SK-N-SH (cell line): Measurements from ENCODE around the gene CCDC152. TPM values are rescaled to one million over a fixed set of nuclear protein-coding genes. Genes with fewer than 3 reads are reported as not detected.

Source experiments
- CTCF ChIA-PET: fragments of 300-600, 350-600 bp; formaldehyde crosslinking; extraction: SDS; loops from one replicate; lab custom pipeline; 2021; lab: Yijun Ruan, JAX
- POLR2A ChIA-PET: fragments of 350-600 bp; sonication (Branson Sonifier 250); formaldehyde crosslinking; extraction: SDS; loops from one replicate; lab custom pipeline; 2020; ENCODE audit warnings: antibody characterized with exemption, inconsistent platforms; lab: Yijun Ruan, JAX
- DNase-seq: peaks from one replicate; pipeline ENCODE4 v3.0.0; 2012
- H2AFZ ChIP-seq: fragments of 200-600 bp; sonication (generic); 2 replicates; pipeline ENCODE4 v1.8.1; 2016; ENCODE audit warnings: antibody characterized with exemption, mild to moderate bottlenecking, low read depth
- H3F3A ChIP-seq: fragments of 200-600 bp; sonication (generic); replicated peaks from 2 replicates; pipeline ENCODE3; 2016; ENCODE audit warnings: antibody characterized with exemption, mild to moderate bottlenecking; ENCODE audit not compliant: insufficient read depth
- H3K27ac ChIP-seq, 2 experiments: fragments of 200-500 bp in 1 of 2; fragments of 200-600 bp in 1 of 2; sonication (Bioruptor generic) in 1 of 2; sonication (generic), shearing (Covaris generic) in 1 of 2; 2 replicates each; pipeline versions ENCODE4 v1.5.1 to v1.6.1; 2014 to 2016; ENCODE audit warnings: low read depth in 2 of 2, inconsistent platforms in 1 of 2, low read length in 1 of 2, mild to moderate bottlenecking in 1 of 2, mixed read lengths in 1 of 2
- H3K27me3 ChIP-seq: fragments of 200-600 bp; sonication (generic), shearing (Covaris generic); 2 replicates; pipeline ENCODE4 v1.6.1; 2016; ENCODE audit warnings: mixed run types; ENCODE audit not compliant: insufficient read depth
- H3K36me3 ChIP-seq, 2 experiments: fragments of 200-500 bp in 1 of 2; fragments of 200-600 bp in 1 of 2; sonication (Bioruptor generic) in 1 of 2; sonication (generic) in 1 of 2; replicated peaks in 1 of 2; 2 replicates each; pipeline versions ENCODE3 to v1.5.1; 2014 to 2016; ENCODE audit warnings: low read length in 1 of 2, mild to moderate bottlenecking in 1 of 2; ENCODE audit not compliant: insufficient read depth in 2 of 2, control insufficient read depth in 1 of 2
- H3K4me1 ChIP-seq, 2 experiments: fragments of 200-500 bp in 1 of 2; fragments of 200-600 bp in 1 of 2; sonication (Bioruptor generic) in 1 of 2; sonication (generic), shearing (Covaris generic) in 1 of 2; 2 replicates each; pipeline versions ENCODE4 v1.5.1 to v1.6.1; 2014 to 2016; ENCODE audit warnings: low read depth in 1 of 2, low read length in 1 of 2, mixed run types in 1 of 2; ENCODE audit not compliant: insufficient read depth in 2 of 2, control insufficient read depth in 1 of 2
- H3K4me2 ChIP-seq: fragments of 200-600 bp; sonication (generic), shearing (Covaris generic); 2 replicates; pipeline ENCODE4 v1.6.1; 2017; ENCODE audit warnings: mixed run types
- H3K4me3 ChIP-seq, 2 experiments: fragments of 200-500 bp in 1 of 2; fragments of 200-600 bp in 1 of 2; sonication (Bioruptor generic) in 1 of 2; sonication (generic), shearing (Covaris generic) in 1 of 2; 2 replicates each; pipeline versions ENCODE4 v1.5.1 to v1.8.1; 2014 to 2016; ENCODE audit warnings: low read depth in 2 of 2, inconsistent platforms in 1 of 2, low read length in 1 of 2, mild to moderate bottlenecking in 1 of 2, mixed read lengths in 1 of 2, moderate library complexity in 1 of 2
- H3K79me2 ChIP-seq: fragments of 200-600 bp; sonication (generic); 2 replicates; pipeline ENCODE4 v1.8.1; 2017; ENCODE audit warnings: mild to moderate bottlenecking; ENCODE audit not compliant: insufficient read depth
- H3K9ac ChIP-seq: fragments of 200-600 bp; sonication (generic); 2 replicates; pipeline ENCODE4 v1.6.1; 2017; ENCODE audit warnings: mixed run types
- H3K9me2 ChIP-seq: fragments of 200-600 bp; sonication (generic); 2 replicates; pipeline ENCODE4 v1.6.1; 2017; ENCODE audit warnings: mixed run types
- H3K9me3 ChIP-seq: fragments of 200-600 bp; sonication (generic); 2 replicates; pipeline ENCODE4 v1.6.1; 2017; ENCODE audit warnings: mixed run types, mild to moderate bottlenecking, moderate library complexity
- H4K20me1 ChIP-seq: fragments of 200-600 bp; sonication (generic); 2 replicates; pipeline ENCODE4 v1.6.1; 2017; ENCODE audit warnings: mild to moderate bottlenecking, mixed run types; ENCODE audit not compliant: insufficient read depth
- CHD2 ChIP-seq: fragments of 150-350 bp; IDR thresholded peaks from 2 replicates; pipeline ENCODE4 v1.6.1; 2018; ENCODE audit warnings: low read length; ENCODE audit not compliant: partially characterized antibody
- CTCF ChIP-seq: fragments of 200-600 bp; sonication (generic); IDR thresholded peaks from 2 replicates; pipeline ENCODE4 v1.6.1; 2017; ENCODE audit warnings: antibody characterized with exemption, mild to moderate bottlenecking, moderate library complexity
- FOSL2 ChIP-seq: IDR thresholded peaks from 2 replicates; pipeline ENCODE4 v1.4.0; 2012; ENCODE audit warnings: low read depth, mild to moderate bottlenecking, moderate library complexity, borderline replicate concordance
- FOXM1 ChIP-seq: IDR thresholded peaks from 2 replicates; pipeline ENCODE4 v1.4.0; 2012; ENCODE audit warnings: low read depth, mild to moderate bottlenecking
- IRF3 ChIP-seq: fragments of 150-350 bp; IDR thresholded peaks from 2 replicates; pipeline ENCODE4 v1.6.1; 2016; ENCODE audit warnings: mild to moderate bottlenecking, low read depth, low read length
- JUND ChIP-seq: IDR thresholded peaks from 2 replicates; pipeline ENCODE4 v1.4.0; 2012
- MAX ChIP-seq: IDR thresholded peaks from 2 replicates; pipeline ENCODE4 v1.4.0; 2012; ENCODE audit warnings: low read depth
- MEF2A ChIP-seq: IDR thresholded peaks from 2 replicates; pipeline ENCODE4 v1.4.0; 2012; ENCODE audit warnings: low read depth, borderline replicate concordance
- NFIC ChIP-seq: IDR thresholded peaks from 2 replicates; pipeline ENCODE4 v1.4.0; 2012; ENCODE audit warnings: borderline replicate concordance
- NRF1 ChIP-seq: IDR thresholded peaks from 2 replicates; pipeline ENCODE4 v1.6.1; 2012; ENCODE audit warnings: low read depth, mild to moderate bottlenecking, low read length
- RXRA ChIP-seq: IDR thresholded peaks from 2 replicates; pipeline ENCODE4 v1.4.0; 2012; ENCODE audit warnings: low read depth, mild to moderate bottlenecking, borderline replicate concordance
- SMC3 ChIP-seq: IDR thresholded peaks from 2 replicates; pipeline ENCODE4 v1.6.1; 2012; ENCODE audit warnings: low read depth, low read length, improper control_type of control experiment
- TAF1 ChIP-seq: IDR thresholded peaks from 2 replicates; pipeline ENCODE4 v1.6.1; 2012; ENCODE audit warnings: low read depth, mild to moderate bottlenecking, low read length, moderate library complexity, borderline replicate concordance
- TCF12 ChIP-seq: IDR thresholded peaks from 2 replicates; pipeline ENCODE4 v1.4.0; 2012
- TEAD4 ChIP-seq: IDR thresholded peaks from 2 replicates; pipeline ENCODE4 v1.4.0; 2012; ENCODE audit warnings: mild to moderate bottlenecking, borderline replicate concordance; ENCODE audit not compliant: insufficient read depth
- USF2 ChIP-seq: fragments of 150-350 bp; IDR thresholded peaks from 2 replicates; pipeline ENCODE4 v1.6.1; 2017; ENCODE audit warnings: antibody characterized with exemption, low read length, low read depth, borderline replicate concordance
- YY1 ChIP-seq: IDR thresholded peaks from 2 replicates; pipeline ENCODE4 v1.4.0; 2012; ENCODE audit warnings: low read depth, mild to moderate bottlenecking
- WGBS: methylation state at CpG from one replicate; pipeline ENCODE4 v1.1.6; 2017; ENCODE audit warnings: low lambda C conversion rate; 5-methylcytosine and 5-hydroxymethylcytosine counted together
- polyA plus RNA-seq, 3 experiments: library from polyadenylated mRNA; depleted of rRNA; stranded (reverse); fragments of >200 nt; gene quantifications; 2 replicates each; pipeline ENCODE4 v1.2.3, GENCODE V29; 2012
- TF ChIP-seq, protein P1 (sequence below): IDR thresholded peaks from 2 replicates; pipeline ENCODE4; 2012

Gene CCDC152
- polyA plus RNA-seq, 1 of the 3 experiments (the other 2 are of a cell fraction): 2.1 TPM

DNA sequence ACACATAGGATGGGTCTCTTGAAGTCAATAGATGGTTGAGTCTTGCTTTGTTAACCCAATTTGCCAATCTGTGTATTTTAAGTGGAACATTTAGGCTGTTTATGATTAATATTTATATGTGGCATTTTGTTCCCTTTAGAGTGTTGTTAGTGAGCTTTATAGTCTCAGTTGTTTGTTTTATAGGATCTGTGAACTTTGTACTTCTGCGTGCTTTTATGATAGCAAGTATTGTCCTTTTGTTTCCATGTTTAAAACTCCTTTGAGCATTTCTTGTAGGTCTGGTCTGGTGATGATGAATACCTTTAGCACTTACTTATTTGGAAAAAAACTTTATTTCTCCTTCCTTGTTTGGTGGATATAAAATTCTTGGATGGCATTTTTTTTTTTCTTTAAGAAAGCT, 31.2 kb downstream of the CCDC152 start:
- ChIA-PET CTCF (interaction anchor here (1.3 kb wide), 1 partner anchor 20 kb away, joined by 4 read pairs; no protein-coding TSS in a partner anchor), POLR2A (no interaction called here)
- H3K9me3 ChIP-seq: peaks cover 7% of the 10 kb centered on the region; the same call in 1 of the 2 replicates
- no peak overlapping the region for H3K27ac ChIP-seq
- H3K4me1 ChIP-seq: no peaks in the 10 kb centered on the region
- no peak for TF ChIP-seq TEAD4
- no peak for TF ChIP-seq IRF3
- no peak for TF ChIP-seq RXRA
- no peak for TF ChIP-seq CHD2
- TF ChIP-seq NFIC: no peak
- no peak for TF ChIP-seq YY1
- H3K36me3 ChIP-seq: no peaks in the 10 kb centered on the region
- H3K9me2 ChIP-seq: 0 out of 2 replicates have a peak, but pooled peaks cover 5% of the 10 kb centered on the region
- no peak overlapping the region for H3K4me2 ChIP-seq
- WGBS: 67% methylated on average over 1 of the region's 1 CpG
- H3K79me2 ChIP-seq: no peaks in the 10 kb centered on the region
- H3K4me3 ChIP-seq: no peak overlapping the region
- H4K20me1 ChIP-seq: no peaks in the 10 kb centered on the region
- H3F3A ChIP-seq: no peaks in the 10 kb centered on the region
- no peak overlapping the region for H2AFZ ChIP-seq
- H3K27me3 ChIP-seq: no peaks in the 10 kb centered on the region
- no peak overlapping the region for H3K9ac ChIP-seq
- DNase-seq: no peak

DNA sequence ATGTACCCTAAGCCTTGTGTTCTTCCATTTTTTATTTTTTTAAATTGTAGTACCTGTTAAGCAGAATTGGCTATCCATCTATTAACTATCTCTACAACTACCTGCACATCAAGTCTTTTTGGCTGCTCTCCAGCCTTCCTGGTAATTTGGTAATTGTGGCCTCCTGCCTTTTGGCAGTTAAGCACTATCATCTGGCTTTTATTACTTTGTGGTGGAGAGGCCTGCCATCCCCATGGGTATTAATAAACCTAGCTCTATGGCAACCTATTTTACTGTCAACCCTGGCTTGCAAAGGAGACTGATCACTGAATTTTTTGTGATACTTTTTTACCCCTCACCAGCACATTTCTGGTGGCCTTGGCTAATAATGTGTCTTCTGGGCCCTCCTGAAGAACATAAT, 34.5 kb downstream of the CCDC152 start:
- no peaks in the 10 kb centered on the region; the same call in 1 of the 2 replicates for H3K9me2 ChIP-seq
- ChIA-PET CTCF (interaction anchor here (1.2 kb wide), 1 partner anchor 23 kb away, joined by 3 read pairs; no protein-coding TSS in a partner anchor), POLR2A (no interaction called here)
- H3K4me3 ChIP-seq: no peak overlapping the region
- peaks cover 7% of the 10 kb centered on the region; the same call in 1 of the 2 replicates for H3K9me3 ChIP-seq
- H3K79me2 ChIP-seq: no peaks in the 10 kb centered on the region
- H3K9ac ChIP-seq: no peak overlapping the region
- no peak overlapping the region for H3K27ac ChIP-seq
- no peaks in the 10 kb centered on the region for H3K27me3 ChIP-seq
- no peaks in the 10 kb centered on the region for H3F3A ChIP-seq
- no peaks in the 10 kb centered on the region for H4K20me1 ChIP-seq
- H3K4me1 ChIP-seq: no peaks in the 10 kb centered on the region
- no peak overlapping the region for H3K4me2 ChIP-seq
- peaks cover 0 to 5% of the 10 kb centered on the region in 2 experiments for H3K36me3 ChIP-seq
- no peak for TF ChIP-seq USF2
- TF ChIP-seq TAF1: no peak
- TF ChIP-seq, protein P1, sequence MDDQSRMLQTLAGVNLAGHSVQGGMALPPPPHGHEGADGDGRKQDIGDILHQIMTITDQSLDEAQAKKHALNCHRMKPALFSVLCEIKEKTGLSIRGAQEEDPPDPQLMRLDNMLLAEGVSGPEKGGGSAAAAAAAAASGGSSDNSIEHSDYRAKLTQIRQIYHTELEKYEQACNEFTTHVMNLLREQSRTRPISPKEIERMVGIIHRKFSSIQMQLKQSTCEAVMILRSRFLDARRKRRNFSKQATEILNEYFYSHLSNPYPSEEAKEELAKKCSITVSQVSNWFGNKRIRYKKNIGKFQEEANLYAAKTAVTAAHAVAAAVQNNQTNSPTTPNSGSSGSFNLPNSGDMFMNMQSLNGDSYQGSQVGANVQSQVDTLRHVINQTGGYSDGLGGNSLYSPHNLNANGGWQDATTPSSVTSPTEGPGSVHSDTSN: no peak
- no peak for TF ChIP-seq MEF2A
- TF ChIP-seq SMC3: no peak
- TF ChIP-seq RXRA: no peak
- no peak for TF ChIP-seq JUND
- TF ChIP-seq CHD2: no peak
- no peak for TF ChIP-seq NRF1
- no peak for TF ChIP-seq CTCF
- no peak for TF ChIP-seq TCF12
- no peak for TF ChIP-seq FOSL2
- no peak for TF ChIP-seq FOXM1
- no peak for TF ChIP-seq MAX
- H2AFZ ChIP-seq: no peak overlapping the region
- DNase-seq: no peak
